Astrocyte of the cerebellum (primary cell): ENCODE results near the gene PPT2.
"Not testable (repeated sequence)": the region's sequence is repeated elsewhere in the genome, so short reads cannot be mapped to it uniquely, and the experiment has no call there.

Source experiments
- DNase-seq: peaks from one replicate; pipeline ENCODE4 v3.0.0-alpha.2; 2011; ENCODE audit warnings: low read depth
- H3K4me3 ChIP-seq: 2 replicates; pipeline ENCODE4 v1.5.1; 2011; ENCODE audit warnings: mild to moderate bottlenecking, low read depth, low read length, moderate library complexity
- CTCF ChIP-seq: IDR thresholded peaks from 2 replicates; pipeline ENCODE4 v1.5.1; 2012; ENCODE audit warnings: low read length, low read depth, moderate library complexity, mild to moderate bottlenecking; ENCODE audit errors: missing control alignments
- in situ Hi-C: cut with HindIII; loops from 2 replicates; pipeline ENCODE4 v1.10.0; 2017; ENCODE audit warnings: low sequenced_read_pairs

PPT2 gene

GRCh38 chr6:32192608-32193039 lies 38.7 kb downstream of the PPT2 start, which contains the start of gene GPSM3:
Gene GPSM3, minus strand, starts transcription at chr6:32192643. Its CDS starts 130 bp downstream, at chr6:32192513.
- in situ Hi-C loops: no loop called here

GRCh38 chr6:32193096-32193495 lies 39.2 kb downstream of the PPT2 start:
- H3K4me3 ChIP-seq, in situ Hi-C loops, DNase-seq: not testable (repeated sequence)

More at GRCh38 chr6:32192608-32193039, 38.7 kb downstream of the PPT2 start, which contains the start of gene GPSM3:
- no peak for DNase-seq
- no peak within 1 kb of the TSS for H3K4me3 ChIP-seq
- no peak for TF ChIP-seq CTCF

GRCh38 chr6:32194388-32194787 lies 40.4 kb downstream of the PPT2 start:
- DNase-seq: no peak
- H3K4me3 ChIP-seq: no peak overlapping the region
- no peak for TF ChIP-seq CTCF
- in situ Hi-C loops: no loop called here

- H3K4me3 ChIP-seq: peak overlapping the region; percentile 83
- peak; percentile 27 for DNase-seq
- peak; percentile 49 for TF ChIP-seq CTCF
- in situ Hi-C loops: no loop called here
Observed at GRCh38 chr6:32194825-32195651, 41.1 kb downstream of the PPT2 start.

GRCh38 chr6:32195652-32195901 lies 41.6 kb downstream of the PPT2 start:
- in situ Hi-C loops: no loop called here
- DNase-seq: peak; percentile 99
- peak overlapping the region; percentile 83 for H3K4me3 ChIP-seq
- TF ChIP-seq CTCF: peak; percentile 45

GRCh38 chr6:32195902-32196681 lies 42.2 kb downstream of the PPT2 start:
- TF ChIP-seq CTCF: no peak
- in situ Hi-C loops: no loop called here
- DNase-seq: peak; percentile 58
- H3K4me3 ChIP-seq: peak overlapping the region; percentile 83
